ENCODE data around the gene IRX2. TPM values are rescaled to one million over a fixed set of nuclear protein-coding genes. Genes with fewer than 3 reads are reported as not detected.

IRX2 gene
- total and polyA plus RNA-seq, 2 donors (not counting 3 experiments of a cell fraction or from before 2014, with no cell fraction given) = not detected

DNA sequence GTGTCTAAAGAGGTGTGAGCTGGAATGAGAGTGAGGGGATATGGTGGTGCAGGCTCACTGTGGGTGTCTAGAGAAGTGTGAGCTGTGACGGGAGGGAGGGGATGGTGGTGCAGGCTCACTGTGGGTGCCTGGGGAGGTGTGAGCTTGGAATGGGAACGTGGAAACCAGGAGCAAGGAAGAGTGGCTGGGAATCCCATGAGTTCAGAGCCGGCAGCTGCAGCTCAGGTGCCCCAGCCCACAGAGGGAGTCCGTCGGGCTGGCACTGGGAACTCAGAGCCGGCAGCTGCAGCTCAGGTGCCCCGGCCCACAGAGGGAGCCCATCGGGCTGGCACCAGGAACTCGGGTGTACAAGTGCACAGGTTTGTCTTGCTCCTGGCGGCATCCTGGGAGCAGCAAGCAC lies 45.6 kb downstream of the IRX2 start:
- no TSS peak for BruUV-seq (replicated peaks)
- no peak overlapping the region for H3K4me3 ChIP-seq (replicated peaks in 1 of 3; ENCODE audit: insufficient read depth in 1 of 3, low read depth in 1 of 3, low read length in 3 of 3)

DNA sequence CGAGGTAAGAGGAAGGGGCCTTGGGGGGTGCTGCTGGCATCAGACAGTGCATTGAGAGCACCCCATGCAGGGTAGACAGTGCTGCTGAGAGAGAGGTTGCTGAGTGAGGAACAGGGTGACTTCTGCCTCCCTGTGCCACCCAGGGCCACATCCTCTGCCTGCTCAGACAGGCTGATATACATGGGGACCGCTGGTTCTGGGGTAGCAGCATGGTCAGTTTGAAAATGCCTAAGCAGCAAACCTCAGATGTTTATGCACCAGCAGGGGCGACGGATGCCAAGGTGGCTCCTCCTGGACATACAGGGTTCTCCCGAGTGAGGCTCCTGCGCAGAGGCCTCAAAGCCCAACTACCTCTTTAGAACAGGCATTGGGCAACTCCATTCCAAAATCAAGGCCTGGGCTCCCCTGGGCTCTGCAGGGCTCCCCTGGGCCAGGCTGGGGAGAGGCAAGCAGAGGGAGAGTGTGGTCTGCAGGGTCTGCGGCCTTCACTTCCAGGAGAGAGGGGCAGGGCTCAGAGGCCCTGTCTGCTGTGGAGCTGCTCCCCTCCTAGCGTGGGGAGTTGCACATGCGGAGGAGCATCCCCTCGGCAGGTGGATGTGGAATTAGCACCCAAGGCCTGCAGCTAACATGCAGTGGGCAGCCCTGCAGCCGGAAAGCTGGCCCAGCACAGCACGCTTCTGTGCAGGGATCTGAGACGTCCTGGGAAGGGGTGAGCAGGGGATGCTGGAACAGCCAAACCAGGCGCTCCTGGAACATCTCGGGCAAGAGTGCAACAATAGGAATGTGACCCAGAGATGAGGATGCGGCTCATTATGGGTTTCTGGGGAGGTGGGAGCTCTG lies 46.5 kb downstream of the IRX2 start:
- no peaks in the 10 kb centered on the region for H3K9me1 ChIP-seq (replicated peaks; ENCODE audit: control insufficient read depth, extremely low read depth, insufficient read depth, low read length)
- no peaks in the 10 kb centered on the region for H3K4me1 ChIP-seq (ENCODE audit: control insufficient read depth, extremely low read depth, insufficient read depth, low read length)
- no peaks in the 10 kb centered on the region for H4K20me1 ChIP-seq (replicated peaks; ENCODE audit: control insufficient read depth, extremely low read depth, insufficient read depth, low read length)
- intact Hi-C loops (cut with micrococcal nuclease) (no loop called here), dilution Hi-C loops (cut with MboI; ENCODE audit: extremely low pct_ligation_motif_present, low sequenced_read_pairs) (no loop called here)
- FAIRE-seq (no peak), DNase-seq (ENCODE audit: low read depth, low spot score) (no peak)
- no TSS peak for BruUV-seq (replicated peaks)
- no peaks in the 10 kb centered on the region for H3K36me3 ChIP-seq (ENCODE audit: control insufficient read depth in 2 of 2, extremely low read depth in 1 of 2, insufficient read depth in 2 of 2, low read length in 2 of 2)
- ChIA-PET CTCF (no interaction called here), POLR2A (no interaction called here)
- H3K9ac ChIP-seq (replicated peaks; ENCODE audit: extremely low read depth, insufficient read depth, low read length) = no peak overlapping the region
- no peak for TF ChIP-seq MYC (IDR thresholded peaks at IDR 0.05; ENCODE audit: low read depth, low read length)
- TF ChIP-seq JUN (IDR thresholded peaks at IDR 0.05; ENCODE audit: borderline replicate concordance, insufficient read depth, insufficient read length, low read depth) = no peak
- TF ChIP-seq POLR2AphosphoS5 (IDR thresholded peaks at IDR 0.05; ENCODE audit: insufficient read depth, low read depth, low read length) = no peak
- TF ChIP-seq FOS (IDR thresholded peaks at IDR 0.05; ENCODE audit: borderline replicate concordance, insufficient read depth, low read length) = no peak
- TF ChIP-seq, protein P1, sequence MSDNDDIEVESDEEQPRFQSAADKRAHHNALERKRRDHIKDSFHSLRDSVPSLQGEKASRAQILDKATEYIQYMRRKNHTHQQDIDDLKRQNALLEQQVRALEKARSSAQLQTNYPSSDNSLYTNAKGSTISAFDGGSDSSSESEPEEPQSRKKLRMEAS (IDR thresholded peaks at IDR 0.05; ENCODE audit: insufficient read depth, insufficient read length) = no peak
- no peak for TF ChIP-seq GATA2 (IDR thresholded peaks at IDR 0.05; ENCODE audit: insufficient read depth, insufficient read length, low read depth, low read length)
- TF ChIP-seq POLR2A (IDR thresholded peaks at IDR 0.05; ENCODE audit: low read depth, low read length) = no peak
- TF ChIP-seq EZH2 (IDR thresholded peaks at IDR 0.05; ENCODE audit: borderline replicate concordance, low read depth, low read length, severe bottlenecking) = no peak
- TF ChIP-seq, protein P2, sequence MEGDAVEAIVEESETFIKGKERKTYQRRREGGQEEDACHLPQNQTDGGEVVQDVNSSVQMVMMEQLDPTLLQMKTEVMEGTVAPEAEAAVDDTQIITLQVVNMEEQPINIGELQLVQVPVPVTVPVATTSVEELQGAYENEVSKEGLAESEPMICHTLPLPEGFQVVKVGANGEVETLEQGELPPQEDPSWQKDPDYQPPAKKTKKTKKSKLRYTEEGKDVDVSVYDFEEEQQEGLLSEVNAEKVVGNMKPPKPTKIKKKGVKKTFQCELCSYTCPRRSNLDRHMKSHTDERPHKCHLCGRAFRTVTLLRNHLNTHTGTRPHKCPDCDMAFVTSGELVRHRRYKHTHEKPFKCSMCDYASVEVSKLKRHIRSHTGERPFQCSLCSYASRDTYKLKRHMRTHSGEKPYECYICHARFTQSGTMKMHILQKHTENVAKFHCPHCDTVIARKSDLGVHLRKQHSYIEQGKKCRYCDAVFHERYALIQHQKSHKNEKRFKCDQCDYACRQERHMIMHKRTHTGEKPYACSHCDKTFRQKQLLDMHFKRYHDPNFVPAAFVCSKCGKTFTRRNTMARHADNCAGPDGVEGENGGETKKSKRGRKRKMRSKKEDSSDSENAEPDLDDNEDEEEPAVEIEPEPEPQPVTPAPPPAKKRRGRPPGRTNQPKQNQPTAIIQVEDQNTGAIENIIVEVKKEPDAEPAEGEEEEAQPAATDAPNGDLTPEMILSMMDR (IDR thresholded peaks at IDR 0.05; ENCODE audit: extremely low read depth in 1 of 2, insufficient read depth in 1 of 2, low read depth in 1 of 2, low read length in 2 of 2) = no peak
- H3K4me3 ChIP-seq (replicated peaks in 1 of 3; ENCODE audit: insufficient read depth in 1 of 3, low read depth in 1 of 3, low read length in 3 of 3) = no peak overlapping the region
- no peak overlapping the region for H2AFZ ChIP-seq (ENCODE audit: low read depth, low read length)
- H3K9me3 ChIP-seq (replicated peaks; ENCODE audit: control insufficient read depth, insufficient read depth, low read length) = peaks cover 4% of the 10 kb centered on the region
- no peaks in the 10 kb centered on the region for H3K27me3 ChIP-seq (ENCODE audit: control insufficient read depth in 2 of 2, insufficient read depth in 2 of 2, low read length in 2 of 2)
- no peak overlapping the region for H3K27ac ChIP-seq (ENCODE audit: insufficient read depth, low read depth, low read length)
- H3K4me2 ChIP-seq (ENCODE audit: insufficient read depth, low read length) = no peak overlapping the region
- no peaks in the 10 kb centered on the region for H3K79me2 ChIP-seq (ENCODE audit: control insufficient read depth, insufficient read depth, low read length)

More for the DNA sequence above, 45.6 kb downstream of the IRX2 start:
- FAIRE-seq (no peak), DNase-seq (ENCODE audit: low read depth, low spot score) (no peak)
- H3K4me2 ChIP-seq (ENCODE audit: insufficient read depth, low read length) = no peak overlapping the region
- H4K20me1 ChIP-seq (replicated peaks; ENCODE audit: control insufficient read depth, extremely low read depth, insufficient read depth, low read length) = no peaks in the 10 kb centered on the region
- intact Hi-C loops (cut with micrococcal nuclease) (no loop called here), dilution Hi-C loops (cut with MboI; ENCODE audit: extremely low pct_ligation_motif_present, low sequenced_read_pairs) (no loop called here)
- H3K9me3 ChIP-seq (replicated peaks; ENCODE audit: control insufficient read depth, insufficient read depth, low read length) = peaks cover 4% of the 10 kb centered on the region
- H3K4me1 ChIP-seq (ENCODE audit: control insufficient read depth, extremely low read depth, insufficient read depth, low read length) = no peaks in the 10 kb centered on the region
- no peaks in the 10 kb centered on the region for H3K9me1 ChIP-seq (replicated peaks; ENCODE audit: control insufficient read depth, extremely low read depth, insufficient read depth, low read length)
- H3K9ac ChIP-seq (replicated peaks; ENCODE audit: extremely low read depth, insufficient read depth, low read length) = no peak overlapping the region
- CTCF ChIA-PET = no interaction called here
- H2AFZ ChIP-seq (ENCODE audit: low read depth, low read length) = no peak overlapping the region
- POLR2A ChIA-PET = no interaction called here
- no peak overlapping the region for H3K27ac ChIP-seq (ENCODE audit: insufficient read depth, low read depth, low read length)
- no peaks in the 10 kb centered on the region for H3K27me3 ChIP-seq (ENCODE audit: control insufficient read depth in 2 of 2, insufficient read depth in 2 of 2, low read length in 2 of 2)
- H3K36me3 ChIP-seq (ENCODE audit: control insufficient read depth in 2 of 2, extremely low read depth in 1 of 2, insufficient read depth in 2 of 2, low read length in 2 of 2) = no peaks in the 10 kb centered on the region
- H3K79me2 ChIP-seq (ENCODE audit: control insufficient read depth, insufficient read depth, low read length) = no peaks in the 10 kb centered on the region
- TF ChIP-seq POLR2A (IDR thresholded peaks at IDR 0.05; ENCODE audit: low read depth, low read length) = no peak
